A549 (cell line): ENCODE results near the gene TMEM273. TPM values are rescaled to one million over a fixed set of nuclear protein-coding genes. Genes with fewer than 3 reads are reported as not detected.

Source experiments
- ATAC-seq, 2 experiments: fragments of 200-7000 bp in 1 of 2; fragments of >200 bp in 1 of 2; cut with Nextera tagmentation in 1 of 2; cut with Tn5 transposase in 1 of 2; 3 replicates each; pipeline versions ENCODE4 v1.8.0 to v1.9.1; 2018 to 2020; ENCODE audit warnings: mild to moderate bottlenecking in 1 of 2, moderate library complexity in 1 of 2
- CTCF ChIA-PET: fragments of 300-600 bp; sonication (Branson Sonifier 250); formaldehyde crosslinking; extraction: SDS; loops from one replicate; lab custom pipeline; 2021; ENCODE audit warnings: antibody characterized with exemption, inconsistent platforms; lab: Yijun Ruan, JAX
- POLR2A ChIA-PET: fragments of 350-600 bp; formaldehyde crosslinking; extraction: SDS; loops from one replicate; lab custom pipeline; 2021; ENCODE audit warnings: antibody characterized with exemption, inconsistent platforms; lab: Yijun Ruan, JAX
- DNase-seq, 2 experiments: peaks; one replicate each; pipeline versions ENCODE4 v3.0.0 to v3.0.0-alpha.2; 2011 to 2016; ENCODE audit warnings: low read depth in 1 of 2, low spot score in 1 of 2
- FAIRE-seq: peaks from 2 replicates; lab custom pipeline; 2011; peaks lifted over from hg19 to GRCh38; lab: Jason Lieb, UNC
- H3K27ac ChIP-seq, 2 experiments: fragments of >200 bp; sonication (Bioruptor Twin); formaldehyde crosslinking; 3 replicates each; pipeline ENCODE4 v1.5.1; 2016 to 2017
- H3K4me1 ChIP-seq: fragments of >200 bp; sonication (Bioruptor Twin); formaldehyde crosslinking; 3 replicates; pipeline ENCODE4 v1.6.1; 2016
- H3K4me2 ChIP-seq: fragments of >200 bp; sonication (Bioruptor Twin); formaldehyde crosslinking; 3 replicates; pipeline ENCODE4 v1.6.1; 2016
- H3K4me3 ChIP-seq: fragments of >200 bp; sonication (Bioruptor Twin); formaldehyde crosslinking; 3 replicates; pipeline ENCODE4 v1.5.1; 2016
- H3K9me3 ChIP-seq: fragments of >200 bp; sonication (Bioruptor Twin); formaldehyde crosslinking; 3 replicates; pipeline ENCODE4 v1.6.1; 2016
- ATOH8 ChIP-seq: fragments of 250-450 bp; sonication (Bioruptor Pico); IDR thresholded peaks from 2 replicates; pipeline ENCODE4 v1.5.0; 2020; ENCODE audit warnings: low read depth, mild to moderate bottlenecking, moderate library complexity
- CBX2 ChIP-seq: fragments of 200-600 bp; sonication (generic); IDR thresholded peaks from 2 replicates; pipeline ENCODE4 v1.6.1; 2016; ENCODE audit warnings: low read depth, mild to moderate bottlenecking, borderline replicate concordance
- CEBPB ChIP-seq, 2 experiments: fragments of >200 bp in 1 of 2; sonication (Bioruptor Twin) in 1 of 2; formaldehyde crosslinking in 1 of 2; IDR thresholded peaks; 2 replicates each; pipeline ENCODE4 v1.6.1; 2012 to 2016
- CHD4 ChIP-seq: fragments of 200-600 bp; sonication (generic); IDR thresholded peaks from 2 replicates; pipeline ENCODE4 v1.6.1; 2016; ENCODE audit warnings: antibody characterized with exemption, mild to moderate bottlenecking, borderline replicate concordance
- CTCF ChIP-seq: fragments of >200 bp; sonication (Bioruptor Twin); formaldehyde crosslinking; IDR thresholded peaks from 3 replicates; pipeline ENCODE4 v1.5.1; 2016
- E2F6 ChIP-seq: IDR thresholded peaks from 2 replicates; pipeline ENCODE4 v1.6.1; 2012; ENCODE audit warnings: low read depth, borderline replicate concordance
- EHF ChIP-seq: fragments of 250-450 bp; sonication (Bioruptor Pico); IDR thresholded peaks from 2 replicates; pipeline ENCODE4 v1.5.0; 2020; ENCODE audit warnings: mild to moderate bottlenecking
- EHMT2 ChIP-seq: fragments of 200-600 bp; sonication (generic); IDR thresholded peaks from 2 replicates; pipeline ENCODE4 v1.6.1; 2016; ENCODE audit warnings: antibody characterized with exemption, low read depth, mild to moderate bottlenecking, moderate library complexity
- EP300 ChIP-seq, 2 experiments: fragments of >200 bp; sonication (Bioruptor Twin); formaldehyde crosslinking; IDR thresholded peaks; 2 replicates in 1 of 2; 3 replicates in 1 of 2; pipeline ENCODE4 v1.6.1; 2016 to 2017
- FOSB ChIP-seq: fragments of 250-450 bp; sonication (Bioruptor Pico); IDR thresholded peaks from 2 replicates; pipeline ENCODE4 v1.5.0; 2020; ENCODE audit warnings: mild to moderate bottlenecking, moderate library complexity
- FOSL2 ChIP-seq, 2 experiments: fragments of 450-650 bp in 1 of 2; fragments of >200 bp in 1 of 2; sonication (Bioruptor Twin) in 1 of 2; formaldehyde crosslinking; IDR thresholded peaks; 2 replicates each; pipeline versions ENCODE4 v1.5.0 to v1.6.1; 2016 to 2020; ENCODE audit warnings: mild to moderate bottlenecking in 1 of 2, moderate library complexity in 1 of 2
- HDAC2 ChIP-seq: fragments of 200-600 bp; sonication (generic); IDR thresholded peaks from 2 replicates; pipeline ENCODE4 v1.6.1; 2016
- HES2 ChIP-seq: fragments of >200 bp; sonication (Bioruptor Twin); formaldehyde crosslinking; IDR thresholded peaks from 2 replicates; pipeline ENCODE4 v1.6.1; 2016
- HEYL ChIP-seq: fragments of 250-450 bp; sonication (Bioruptor Pico); IDR thresholded peaks from 2 replicates; pipeline ENCODE4 v1.8.0; 2021; ENCODE audit warnings: mild to moderate bottlenecking, moderate library complexity
- HOXB13 ChIP-seq: fragments of 250-450 bp; sonication (Bioruptor Pico); IDR thresholded peaks from 2 replicates; pipeline ENCODE4 v1.5.0; 2020; ENCODE audit warnings: low read depth, mild to moderate bottlenecking, moderate library complexity
- HOXB5 ChIP-seq: fragments of 250-450 bp; sonication (Bioruptor Pico); IDR thresholded peaks from 2 replicates; pipeline ENCODE4 v1.5.0; 2020; ENCODE audit warnings: mild to moderate bottlenecking, moderate library complexity
- JUNB ChIP-seq: fragments of >200 bp; sonication (Bioruptor Twin); formaldehyde crosslinking; IDR thresholded peaks from 2 replicates; pipeline ENCODE4 v1.6.1; 2016
- KDM5A ChIP-seq: fragments of 200-600 bp; sonication (generic); IDR thresholded peaks from 2 replicates; pipeline ENCODE4 v1.6.1; 2016; ENCODE audit warnings: antibody characterized with exemption, mild to moderate bottlenecking
- MAX ChIP-seq: IDR thresholded peaks from 2 replicates; pipeline ENCODE4 v1.6.1; 2012
- MAZ ChIP-seq: fragments of 150-350 bp; IDR thresholded peaks from 2 replicates; pipeline ENCODE4 v1.6.1; 2014; ENCODE audit warnings: antibody characterized with exemption, low read depth, low read length, borderline replicate concordance
- MYC ChIP-seq: IDR thresholded peaks from 2 replicates; pipeline ENCODE4 v1.6.1; 2012; ENCODE audit warnings: mild to moderate bottlenecking, inconsistent platforms, low read length, improper control_type of control experiment, borderline replicate concordance
- NPAS2 ChIP-seq: fragments of 250-450 bp; sonication (Bioruptor Pico); IDR thresholded peaks from 2 replicates; pipeline ENCODE4 v1.8.0; 2022; ENCODE audit warnings: mild to moderate bottlenecking, moderate library complexity, borderline replicate concordance
- PHF8 ChIP-seq: fragments of 200-600 bp; sonication (generic); IDR thresholded peaks from 2 replicates; pipeline ENCODE4 v1.6.1; 2016; ENCODE audit warnings: low read depth, mild to moderate bottlenecking, antibody characterized with exemption, moderate library complexity, borderline replicate concordance
- POLR2AphosphoS2 ChIP-seq: conservative IDR thresholded peaks from 2 replicates; pipeline ENCODE4 v1.6.1; 2012; ENCODE audit warnings: low read length, improper control_type of control experiment, inconsistent platforms
- RAD21 ChIP-seq, 2 experiments: fragments of >200 bp in 1 of 2; sonication (Bioruptor Twin) in 1 of 2; formaldehyde crosslinking in 1 of 2; IDR thresholded peaks in 1 of 2; conservative IDR thresholded peaks in 1 of 2; 2 replicates in 1 of 2; 3 replicates in 1 of 2; pipeline ENCODE4 v1.6.1; 2012 to 2018; ENCODE audit warnings: inconsistent platforms in 1 of 2
- RCOR1 ChIP-seq: fragments of 150-350 bp; IDR thresholded peaks from 2 replicates; pipeline ENCODE4 v1.6.1; 2014; ENCODE audit warnings: antibody characterized with exemption, low read length, low read depth
- SMC3 ChIP-seq: fragments of >200 bp; sonication (Bioruptor Twin); formaldehyde crosslinking; IDR thresholded peaks from 3 replicates; pipeline ENCODE4 v1.6.1; 2018; ENCODE audit warnings: inconsistent platforms
- SREBF2 ChIP-seq: fragments of 450-650 bp; IDR thresholded peaks from 2 replicates; pipeline ENCODE4 v1.6.1; 2014; ENCODE audit warnings: mild to moderate bottlenecking, moderate library complexity
- TFCP2L1 ChIP-seq: fragments of 250-450 bp; sonication (Bioruptor Pico); IDR thresholded peaks from 2 replicates; pipeline ENCODE4 v1.5.0; 2021; ENCODE audit warnings: mild to moderate bottlenecking
- ZC3H11A ChIP-seq: fragments of 450-650 bp; IDR thresholded peaks from 2 replicates; pipeline ENCODE4 v1.6.1; 2014; ENCODE audit warnings: antibody characterized with exemption, mild to moderate bottlenecking
- ZFP36 ChIP-seq: fragments of 450-650 bp; IDR thresholded peaks from 2 replicates; pipeline ENCODE4 v1.6.1; 2014; ENCODE audit warnings: borderline replicate concordance; ENCODE audit not compliant: partially characterized antibody
- ZSCAN20 ChIP-seq: fragments of 250-450 bp; sonication (Bioruptor Pico); IDR thresholded peaks from 2 replicates; pipeline ENCODE4 v1.8.0; 2022; ENCODE audit warnings: mild to moderate bottlenecking, moderate library complexity
- WGBS: methylation state at CpG from one replicate; pipeline ENCODE4 v1.1.6; 2017; ENCODE audit errors: missing lambda C conversion rate; 5-methylcytosine and 5-hydroxymethylcytosine counted together
- polyA plus RNA-seq, 4 experiments: library from polyadenylated mRNA; depleted of rRNA in 3 of 4; stranded (reverse); fragments of >200 nt; fragmentation: RNase III in 1 of 4; extraction: RNeasy Plus Mini Kit Qiagen cat#74134 plus additional on column Dnase treatment in 1 of 4; gene quantifications; 2 replicates in 3 of 4; 3 replicates in 1 of 4; pipeline ENCODE4 v1.2.3, GENCODE V29; 2011 to 2017

Gene TMEM273
- polyA plus RNA-seq, 2 of the 4 experiments (the other 2 are of a cell fraction) = not detected

GRCh38 chr10:49136525-49136924 is 51.7 kb downstream of the TMEM273 start:
- 88% methylated on average over 1 of the region's 1 CpG for WGBS
- ChIA-PET CTCF (no interaction called here), POLR2A (no interaction called here)
- no peak overlapping the region for H3K4me3 ChIP-seq
- H3K27ac ChIP-seq = no peak overlapping the region
- H3K4me1 ChIP-seq = peaks cover 18% of the 10 kb centered on the region
- ATAC-seq (no peak), FAIRE-seq (no peak), DNase-seq (no peak)
- TF ChIP-seq ZC3H11A = no peak
- TF ChIP-seq EP300 (IDR thresholded peaks at IDR 0.05) = no peak
- no peak for TF ChIP-seq TFCP2L1
- TF ChIP-seq CTCF = no peak
- no peak for TF ChIP-seq CHD4
- TF ChIP-seq HDAC2 = no peak
- no peak for TF ChIP-seq E2F6
- TF ChIP-seq FOSB (CRISPR knock-in tag) = no peak
- no peak for TF ChIP-seq HES2
- TF ChIP-seq MAX = no peak
- TF ChIP-seq RCOR1 = no peak
- no peaks in the 10 kb centered on the region for H3K9me3 ChIP-seq
- H3K4me2 ChIP-seq = no peak overlapping the region

- H3K4me3 ChIP-seq = no peak overlapping the region
- no peak for ATAC-seq
- WGBS = 32% methylated on average over 9 of the region's 9 CpGs
Observed at GRCh38 chr10:49135575-49136313, 52.4 kb downstream of the TMEM273 start.

GRCh38 chr10:49134327-49134726 is 53.9 kb downstream of the TMEM273 start:
- FAIRE-seq = no peak
- WGBS = 10% methylated on average over 3 of the region's 3 CpGs
- CTCF ChIA-PET = no interaction called here

More at GRCh38 chr10:49135575-49136313, 52.4 kb downstream of the TMEM273 start:
- Histone ChIP-seq H3K4me1 (peaks cover 18% of the 10 kb centered on the region), H3K9me3 (no peaks in the 10 kb centered on the region), H3K4me2 (no peak overlapping the region), H3K27ac (no peak overlapping the region)
- TF ChIP-seq HOXB5 (CRISPR knock-in tag) (no peak), JUNB (no peak), CEBPB (IDR thresholded peaks at IDR 0.05) (no peak), SREBF2 (no peak), EHMT2 (no peak), NPAS2 (CRISPR knock-in tag) (no peak), EHF (CRISPR knock-in tag) (no peak), PHF8 (no peak), ZFP36 (no peak), MAX (no peak), SMC3 (no peak), POLR2AphosphoS2 (no peak), ZC3H11A (no peak), HEYL (CRISPR knock-in tag) (no peak), EP300 (IDR thresholded peaks at IDR 0.05) (no peak)
- TF ChIP-seq, all 56 proteins: peak for 0
- CTCF ChIA-PET = no interaction called here
- FAIRE-seq (no peak), DNase-seq (no peak)
- POLR2A ChIA-PET = no interaction called here

More at GRCh38 chr10:49134327-49134726, 53.9 kb downstream of the TMEM273 start:
- no peak overlapping the region for H3K4me2 ChIP-seq
- H3K4me3 ChIP-seq = no peak overlapping the region
- POLR2A ChIA-PET = no interaction called here
- H3K27ac ChIP-seq = no peak overlapping the region
- H3K4me1 ChIP-seq = peaks cover 4% of the 10 kb centered on the region
- no peak for ATAC-seq
- no peaks in the 10 kb centered on the region for H3K9me3 ChIP-seq
- TF ChIP-seq MYC (no peak), CTCF (no peak), HOXB13 (no peak), CBX2 (no peak), CHD4 (no peak), KDM5A (no peak), MAZ (no peak), SMC3 (no peak), ZSCAN20 (CRISPR knock-in tag) (no peak), FOSL2 (IDR thresholded peaks at IDR 0.05) (no peak), FOSL2 (CRISPR knock-in tag; IDR thresholded peaks at IDR 0.05) (no peak), ATOH8 (CRISPR knock-in tag) (no peak), RAD21 (conservative IDR thresholded peaks at IDR 0.05 in 1 of 2, IDR thresholded peaks at IDR 0.05 in 1 of 2) (no peak)
- no peak for DNase-seq
